ENCODE data around the gene INO80D.
"Not testable (repeated sequence)": the region's sequence is repeated elsewhere in the genome, so short reads cannot be mapped to it uniquely, and the experiment has no call there.

Gene INO80D

GRCh38 chr2:205977699-205978098 is 108.3 kb downstream of the INO80D start:
- not testable (repeated sequence) for H2BK15ac ChIP-seq (replicated peaks; ENCODE audit: low read depth); H3K23ac ChIP-seq (ENCODE audit: low read length); H3K4me1 ChIP-seq (ENCODE audit: control insufficient read depth, low read depth, low read length); DNase-seq; H3K27me3 ChIP-seq (ENCODE audit: insufficient read depth, low read length, poor library complexity); H3K4ac ChIP-seq (ENCODE audit: low read depth, low read length); H3K79me1 ChIP-seq (ENCODE audit: low read length); H3K4me3 ChIP-seq (ENCODE audit: low read length); H3K56ac ChIP-seq (ENCODE audit: low read length); H3K4me2 ChIP-seq (ENCODE audit: low read length); H3K79me2 ChIP-seq (ENCODE audit: control insufficient read depth, insufficient read depth, low read length); H2BK5ac ChIP-seq (ENCODE audit: low read length); H3K27ac ChIP-seq (ENCODE audit: low read depth, low read length); H2AK5ac ChIP-seq (ENCODE audit: low read length); H3K9ac ChIP-seq (ENCODE audit: low read length); H4K8ac ChIP-seq (ENCODE audit: low read depth, low read length); H3K36me3 ChIP-seq (ENCODE audit: control insufficient read depth, insufficient read depth, low read length); H3K18ac ChIP-seq (ENCODE audit: low read length); H2BK120ac ChIP-seq (ENCODE audit: low read depth, low read length); H4K5ac ChIP-seq (ENCODE audit: low read length)
- no CpG with 5 or more reads among the region's 7 CpGs for WGBS (ENCODE audit: extremely low coverage, insufficient coverage, low lambda C conversion rate)

GRCh38 chr2:205976934-205977659 is 108.9 kb downstream of the INO80D start:
- not testable (repeated sequence) for H3K79me1 ChIP-seq (ENCODE audit: low read length); H3K18ac ChIP-seq (ENCODE audit: low read length); H3K36me3 ChIP-seq (ENCODE audit: control insufficient read depth, insufficient read depth, low read length); H3K4ac ChIP-seq (ENCODE audit: low read depth, low read length); H2BK5ac ChIP-seq (ENCODE audit: low read length); H3K27ac ChIP-seq (ENCODE audit: low read depth, low read length); H3K23ac ChIP-seq (ENCODE audit: low read length); H3K4me2 ChIP-seq (ENCODE audit: low read length); H4K8ac ChIP-seq (ENCODE audit: low read depth, low read length); H3K79me2 ChIP-seq (ENCODE audit: control insufficient read depth, insufficient read depth, low read length); H3K9ac ChIP-seq (ENCODE audit: low read length); H3K27me3 ChIP-seq (ENCODE audit: insufficient read depth, low read length, poor library complexity); H2AK5ac ChIP-seq (ENCODE audit: low read length); H3K56ac ChIP-seq (ENCODE audit: low read length); H3K4me3 ChIP-seq (ENCODE audit: low read length); H4K5ac ChIP-seq (ENCODE audit: low read length); H2BK15ac ChIP-seq (replicated peaks; ENCODE audit: low read depth); DNase-seq; H3K4me1 ChIP-seq (ENCODE audit: control insufficient read depth, low read depth, low read length); H2BK120ac ChIP-seq (ENCODE audit: low read depth, low read length)
- WGBS (ENCODE audit: extremely low coverage, insufficient coverage, low lambda C conversion rate), result no CpG with 5 or more reads among the region's 39 CpGs

DNA sequence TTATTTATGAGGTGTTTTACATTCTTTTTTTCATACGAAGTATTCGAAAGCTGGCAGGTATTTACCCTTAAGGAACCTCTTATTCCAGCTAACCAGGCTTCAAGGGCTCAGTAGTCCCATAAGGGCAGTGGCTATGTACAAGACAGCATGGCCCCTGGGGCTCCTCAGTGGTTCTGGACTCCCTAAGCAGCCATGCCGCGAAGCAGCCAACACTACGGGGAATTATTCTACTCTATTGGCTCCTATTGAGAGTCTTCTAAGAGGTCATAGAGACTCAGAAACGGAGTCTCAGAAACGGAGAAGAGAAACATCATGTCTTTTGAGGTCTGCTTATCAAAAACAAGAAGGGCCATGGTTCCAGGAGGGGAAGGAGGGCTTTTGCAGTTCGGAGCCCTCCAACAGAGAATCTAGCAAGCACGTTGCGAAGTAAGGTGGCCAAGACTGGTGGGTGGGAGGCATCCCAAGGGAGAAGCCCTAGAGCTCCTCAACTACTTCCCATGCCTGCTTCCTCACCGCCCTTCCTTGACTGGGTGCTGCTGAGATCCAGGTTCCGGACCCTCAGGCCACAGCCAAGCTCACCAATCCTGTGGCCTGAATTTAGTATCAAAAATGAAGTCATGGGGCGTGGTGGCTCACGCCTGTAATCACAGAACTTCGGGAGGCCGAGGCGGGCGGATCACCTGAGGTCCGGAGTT is 109.7 kb downstream of the INO80D start:
- no peak overlapping the region for H3K56ac ChIP-seq (ENCODE audit: low read length)
- no peak overlapping the region for H3K4ac ChIP-seq (ENCODE audit: low read depth, low read length)
- H2BK5ac ChIP-seq (ENCODE audit: low read length), result no peak overlapping the region
- no peak overlapping the region for H3K23ac ChIP-seq (ENCODE audit: low read length)
- H3K79me2 ChIP-seq (ENCODE audit: control insufficient read depth, insufficient read depth, low read length), result no peaks in the 10 kb centered on the region
- no peak overlapping the region for H3K4me3 ChIP-seq (ENCODE audit: low read length)
- no peaks in the 10 kb centered on the region for H3K36me3 ChIP-seq (ENCODE audit: control insufficient read depth, insufficient read depth, low read length)
- no peak overlapping the region for H3K27ac ChIP-seq (ENCODE audit: low read depth, low read length)
- H3K18ac ChIP-seq (ENCODE audit: low read length), result no peak overlapping the region
- no peaks in the 10 kb centered on the region for H3K79me1 ChIP-seq (ENCODE audit: low read length)
- DNase-seq, result no peak
- H2AK5ac ChIP-seq (ENCODE audit: low read length), result no peak overlapping the region
- H4K8ac ChIP-seq (ENCODE audit: low read depth, low read length), result no peak overlapping the region
- no peak overlapping the region for H3K4me2 ChIP-seq (ENCODE audit: low read length)
- H4K5ac ChIP-seq (ENCODE audit: low read length), result no peak overlapping the region
- H3K9ac ChIP-seq (ENCODE audit: low read length), result no peak overlapping the region
- no CpG with 5 or more reads among the region's 19 CpGs for WGBS (ENCODE audit: extremely low coverage, insufficient coverage, low lambda C conversion rate)
- H2BK15ac ChIP-seq (replicated peaks; ENCODE audit: low read depth), result no peak overlapping the region
- H2BK120ac ChIP-seq (ENCODE audit: low read depth, low read length), result no peak overlapping the region
- no peaks in the 10 kb centered on the region for H3K27me3 ChIP-seq (ENCODE audit: insufficient read depth, low read length, poor library complexity)
- no peaks in the 10 kb centered on the region for H3K4me1 ChIP-seq (ENCODE audit: control insufficient read depth, low read depth, low read length)

DNA sequence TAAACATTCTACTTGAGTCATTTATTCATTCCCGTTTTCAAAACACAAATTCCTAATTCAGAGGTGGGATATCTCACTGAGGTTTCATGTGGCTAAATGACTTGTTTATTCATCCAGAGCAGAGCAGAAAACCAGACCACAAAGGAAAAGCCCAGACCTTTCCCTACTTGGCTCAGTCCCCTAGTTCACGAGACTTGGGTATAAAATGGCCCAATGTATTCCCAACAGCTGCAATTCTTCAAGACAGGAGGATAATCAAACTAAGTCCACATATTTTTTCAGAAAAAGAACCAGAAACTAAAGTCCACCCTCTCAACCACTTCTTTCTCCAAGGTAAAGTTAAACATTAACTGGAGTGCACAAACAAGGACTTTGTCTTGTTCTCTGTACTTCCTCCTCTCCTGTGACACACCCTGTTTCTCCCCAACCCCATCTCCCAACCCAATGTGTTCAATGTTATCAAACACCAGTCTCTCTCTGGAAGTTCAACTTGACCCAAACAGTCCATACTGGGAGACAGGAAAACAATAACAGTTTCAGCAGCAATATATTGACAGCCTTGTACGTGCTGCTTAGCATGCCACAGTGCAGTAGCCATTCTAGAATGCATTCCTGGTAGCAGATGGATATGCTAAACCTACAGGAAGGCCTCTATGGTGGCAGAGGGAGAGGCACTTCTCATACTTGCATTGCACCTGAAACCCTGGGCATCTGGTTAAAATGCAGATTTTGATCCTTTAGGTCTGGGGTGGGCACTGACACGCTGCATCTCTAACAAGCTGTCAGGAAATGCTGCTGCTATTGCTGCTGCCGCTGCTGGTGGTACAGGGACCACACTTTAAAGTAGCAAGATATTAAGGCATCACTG is 110.7 kb downstream of the INO80D start:
- no peak overlapping the region for H2BK120ac ChIP-seq (ENCODE audit: low read depth, low read length)
- no peak overlapping the region for H2BK5ac ChIP-seq (ENCODE audit: low read length)
- no peak overlapping the region for H3K4ac ChIP-seq (ENCODE audit: low read depth, low read length)
- H3K18ac ChIP-seq (ENCODE audit: low read length), result no peak overlapping the region
- H2BK15ac ChIP-seq (replicated peaks; ENCODE audit: low read depth), result no peak overlapping the region
- H3K23ac ChIP-seq (ENCODE audit: low read length), result no peak overlapping the region
- no CpG with 5 or more reads among the region's 5 CpGs for WGBS (ENCODE audit: extremely low coverage, insufficient coverage, low lambda C conversion rate)
- no peak overlapping the region for H3K4me3 ChIP-seq (ENCODE audit: low read length)
- H3K4me1 ChIP-seq (ENCODE audit: control insufficient read depth, low read depth, low read length), result no peaks in the 10 kb centered on the region
- H3K79me1 ChIP-seq (ENCODE audit: low read length), result no peaks in the 10 kb centered on the region
- no peaks in the 10 kb centered on the region for H3K36me3 ChIP-seq (ENCODE audit: control insufficient read depth, insufficient read depth, low read length)
- DNase-seq, result no peak
- no peak overlapping the region for H3K27ac ChIP-seq (ENCODE audit: low read depth, low read length)
- no peak overlapping the region for H4K8ac ChIP-seq (ENCODE audit: low read depth, low read length)
- H3K9ac ChIP-seq (ENCODE audit: low read length), result no peak overlapping the region
- no peak overlapping the region for H4K5ac ChIP-seq (ENCODE audit: low read length)
- H3K4me2 ChIP-seq (ENCODE audit: low read length), result no peak overlapping the region
- no peak overlapping the region for H3K56ac ChIP-seq (ENCODE audit: low read length)
- H3K79me2 ChIP-seq (ENCODE audit: control insufficient read depth, insufficient read depth, low read length), result no peaks in the 10 kb centered on the region
- no peaks in the 10 kb centered on the region for H3K27me3 ChIP-seq (ENCODE audit: insufficient read depth, low read length, poor library complexity)
- no peak overlapping the region for H2AK5ac ChIP-seq (ENCODE audit: low read length)

DNA sequence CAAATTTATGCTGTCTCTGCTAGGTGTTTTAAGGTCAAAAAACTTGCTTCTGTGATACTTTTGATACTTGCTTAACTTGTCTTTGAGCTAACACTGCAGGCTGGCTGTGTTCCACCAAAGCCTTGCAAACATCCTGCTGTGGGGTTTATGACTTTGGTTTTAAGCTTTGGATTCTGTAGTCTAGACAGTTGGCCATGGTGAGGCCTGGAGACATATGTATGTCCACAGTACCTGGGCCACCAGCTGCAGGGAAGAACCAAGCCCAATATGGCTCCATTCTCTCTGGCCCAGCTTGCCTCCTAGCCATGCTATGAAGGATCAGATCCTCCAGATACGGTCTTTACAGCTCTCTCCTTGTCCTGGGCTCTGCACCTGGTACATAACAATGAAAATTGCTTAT is 113.9 kb downstream of the INO80D start:
- Histone ChIP-seq H3K4me1 (ENCODE audit: control insufficient read depth, low read depth, low read length) (no peaks in the 10 kb centered on the region), H4K8ac (ENCODE audit: low read depth, low read length) (no peak overlapping the region), H3K79me1 (ENCODE audit: low read length) (no peaks in the 10 kb centered on the region), H3K79me2 (ENCODE audit: control insufficient read depth, insufficient read depth, low read length) (no peaks in the 10 kb centered on the region), H3K9ac (ENCODE audit: low read length) (no peak overlapping the region), H3K36me3 (ENCODE audit: control insufficient read depth, insufficient read depth, low read length) (no peaks in the 10 kb centered on the region), H3K27me3 (ENCODE audit: insufficient read depth, low read length, poor library complexity) (no peaks in the 10 kb centered on the region), H4K5ac (ENCODE audit: low read length) (no peak overlapping the region), H3K4ac (ENCODE audit: low read depth, low read length) (no peak overlapping the region), H3K4me2 (ENCODE audit: low read length) (no peak overlapping the region), H3K27ac (ENCODE audit: low read depth, low read length) (no peak overlapping the region), H3K4me3 (ENCODE audit: low read length) (no peak overlapping the region), H3K23ac (ENCODE audit: low read length) (no peak overlapping the region), H3K18ac (ENCODE audit: low read length) (no peak overlapping the region), H2BK5ac (ENCODE audit: low read length) (no peak overlapping the region), H2AK5ac (ENCODE audit: low read length) (no peak overlapping the region), H3K56ac (ENCODE audit: low read length) (no peak overlapping the region), H2BK120ac (ENCODE audit: low read depth, low read length) (no peak overlapping the region), H2BK15ac (replicated peaks; ENCODE audit: low read depth) (no peak overlapping the region)
- no peak for DNase-seq
- WGBS (ENCODE audit: extremely low coverage, insufficient coverage, low lambda C conversion rate), result no CpG with 5 or more reads among the region's 1 CpG
